RWPE1 (cell line): Measurements from ENCODE around the gene ACOT7.

Source experiments
- CTCF ChIA-PET: fragments of 350-600 bp; sonication (Branson Sonifier 250); formaldehyde crosslinking; extraction: SDS; loops from one replicate; lab custom pipeline; 2021; lab: Yijun Ruan, JAX
- POLR2A ChIA-PET: fragments of 400-600 bp; formaldehyde crosslinking; extraction: SDS; loops from one replicate; lab custom pipeline; 2020; ENCODE audit warnings: antibody characterized with exemption; ENCODE audit not compliant: low non-redundant PET; lab: Yijun Ruan, JAX
- DNase-seq: peaks from one replicate; pipeline ENCODE4 v3.0.0; 2012; ENCODE audit warnings: low spot score
- H3K27ac ChIP-seq: fragments of 450-650 bp; 2 replicates; pipeline ENCODE4 v1.5.1; 2017
- TF ChIP-seq, protein P1 (sequence below): fragments of 450-650 bp; conservative IDR thresholded peaks from 2 replicates; pipeline ENCODE4 v1.5.1; 2017; ENCODE audit warnings: low read depth, mild to moderate bottlenecking

The ACOT7 gene

DNA sequence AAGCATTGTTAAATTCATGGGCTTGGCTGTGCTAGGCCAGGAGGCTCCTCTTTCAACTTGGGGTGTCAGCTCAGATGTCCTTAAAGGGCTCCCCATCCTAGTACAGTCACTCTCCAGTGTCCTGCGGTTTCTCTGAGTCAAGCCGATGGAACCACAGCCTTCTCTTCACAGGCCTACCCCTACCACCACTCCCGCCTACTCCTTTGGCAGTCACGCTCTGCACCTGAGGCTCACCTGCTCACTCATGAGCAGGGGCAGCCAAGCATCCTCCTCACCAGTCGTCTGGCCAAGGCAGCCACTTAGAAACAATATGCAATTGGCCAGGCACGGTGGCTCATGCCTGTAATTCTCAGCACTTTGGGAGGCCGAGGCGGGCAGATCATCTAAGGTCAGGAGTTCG lies 3.6 kb downstream of the ACOT7 start:
- DNase-seq = no peak
- ChIA-PET CTCF (interaction anchor here (0.9 to 1.1 kb wide), 2 partner anchors 16 to 48 kb away, joined by 3 to 6 read pairs; no protein-coding TSS in a partner anchor), POLR2A (interaction anchor here (0.6 to 0.8 kb wide), 2 partner anchors 9 to 23 kb away, joined by 4 read pairs; no protein-coding TSS in a partner anchor)
- peak overlapping the region; percentile 95 for H3K27ac ChIP-seq
- TF ChIP-seq, protein P1, sequence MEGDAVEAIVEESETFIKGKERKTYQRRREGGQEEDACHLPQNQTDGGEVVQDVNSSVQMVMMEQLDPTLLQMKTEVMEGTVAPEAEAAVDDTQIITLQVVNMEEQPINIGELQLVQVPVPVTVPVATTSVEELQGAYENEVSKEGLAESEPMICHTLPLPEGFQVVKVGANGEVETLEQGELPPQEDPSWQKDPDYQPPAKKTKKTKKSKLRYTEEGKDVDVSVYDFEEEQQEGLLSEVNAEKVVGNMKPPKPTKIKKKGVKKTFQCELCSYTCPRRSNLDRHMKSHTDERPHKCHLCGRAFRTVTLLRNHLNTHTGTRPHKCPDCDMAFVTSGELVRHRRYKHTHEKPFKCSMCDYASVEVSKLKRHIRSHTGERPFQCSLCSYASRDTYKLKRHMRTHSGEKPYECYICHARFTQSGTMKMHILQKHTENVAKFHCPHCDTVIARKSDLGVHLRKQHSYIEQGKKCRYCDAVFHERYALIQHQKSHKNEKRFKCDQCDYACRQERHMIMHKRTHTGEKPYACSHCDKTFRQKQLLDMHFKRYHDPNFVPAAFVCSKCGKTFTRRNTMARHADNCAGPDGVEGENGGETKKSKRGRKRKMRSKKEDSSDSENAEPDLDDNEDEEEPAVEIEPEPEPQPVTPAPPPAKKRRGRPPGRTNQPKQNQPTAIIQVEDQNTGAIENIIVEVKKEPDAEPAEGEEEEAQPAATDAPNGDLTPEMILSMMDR = no peak

DNA sequence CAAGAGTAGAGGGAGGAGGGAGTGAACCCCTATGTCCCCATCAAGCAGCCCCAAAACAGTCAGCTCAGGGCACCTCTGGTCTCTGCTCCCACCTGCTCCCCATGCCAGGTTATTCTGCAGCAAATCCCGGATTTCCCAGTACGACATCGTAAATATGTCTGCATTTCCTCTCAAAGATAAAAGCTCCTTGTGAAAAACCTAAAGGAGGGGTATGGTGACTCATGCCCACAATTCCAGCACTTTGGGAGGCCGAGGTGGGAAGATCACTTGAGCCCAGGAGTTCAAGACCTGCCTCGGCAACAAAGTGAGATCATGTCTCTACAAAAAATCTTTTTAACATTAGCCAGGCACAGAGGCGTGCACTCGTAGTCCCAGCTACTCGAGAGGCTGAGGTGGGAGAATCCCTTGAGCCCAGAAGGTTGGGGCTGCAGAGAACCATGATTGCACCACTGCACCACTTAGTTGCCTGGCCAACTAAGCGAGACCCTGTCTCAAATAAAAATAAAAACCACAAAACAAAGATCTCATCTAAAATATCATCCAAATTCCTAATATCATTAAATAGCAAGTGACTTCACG lies 7.1 kb downstream of the ACOT7 start:
- TF ChIP-seq, protein P1 = no peak
- POLR2A ChIA-PET = interaction anchor here (0.7 to 1.8 kb wide), 3 partner anchors 15 to 28 kb away, joined by 4 to 6 read pairs (median 5); no protein-coding TSS in a partner anchor
- peak overlapping the region; percentile 99 for H3K27ac ChIP-seq
- CTCF ChIA-PET = interaction anchor here (0.6 to 1.2 kb wide), 2 partner anchors 14 to 38 kb away, joined by 3 to 4 read pairs; no protein-coding TSS in a partner anchor
- peak; percentile 46 for DNase-seq

DNA sequence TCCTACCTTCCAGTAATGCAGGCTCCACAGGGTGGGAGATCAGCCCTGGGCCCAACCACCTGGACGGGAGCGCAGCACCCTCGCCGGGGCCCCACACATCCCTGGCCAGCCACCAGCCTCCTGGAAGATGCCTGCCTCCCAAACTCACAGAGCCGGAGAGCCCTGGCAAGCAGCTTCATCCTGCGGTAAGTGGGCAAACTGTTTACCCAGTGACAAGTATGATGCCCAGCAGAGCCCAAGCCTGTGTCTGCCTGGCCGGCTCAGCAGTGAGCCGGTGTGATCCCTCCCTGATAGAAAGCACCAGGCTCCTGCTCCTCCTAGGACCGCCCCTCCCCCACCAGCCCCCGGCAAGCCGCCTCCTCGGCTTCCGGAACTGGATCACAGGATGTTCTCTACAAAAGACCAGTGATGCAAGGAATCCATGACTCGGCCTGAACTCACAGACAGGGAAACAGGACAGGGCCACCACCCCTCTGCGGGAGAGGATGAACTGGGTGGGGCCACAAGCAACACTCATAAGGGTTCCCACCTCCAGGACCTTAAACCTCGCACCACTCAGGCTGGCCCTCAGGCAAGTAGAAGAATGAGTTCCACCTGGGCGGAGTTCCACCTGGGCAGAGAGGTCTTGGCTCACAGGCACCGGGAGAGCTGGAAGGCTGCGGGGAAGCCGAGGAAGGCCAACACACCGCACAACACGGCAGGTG lies 7.9 kb downstream of the ACOT7 start:
- TF ChIP-seq, protein P1 = no peak
- peak overlapping the region; percentile 99 for H3K27ac ChIP-seq
- CTCF ChIA-PET = interaction anchor here (1.2 kb wide), 1 partner anchor 38 kb away, joined by 3 read pairs; no protein-coding TSS in a partner anchor
- POLR2A ChIA-PET = interaction anchor here (0.7 to 1.8 kb wide), 3 partner anchors 14 to 27 kb away, joined by 4 to 6 read pairs (median 5); no protein-coding TSS in a partner anchor
- peak; percentile 97 for DNase-seq

DNA sequence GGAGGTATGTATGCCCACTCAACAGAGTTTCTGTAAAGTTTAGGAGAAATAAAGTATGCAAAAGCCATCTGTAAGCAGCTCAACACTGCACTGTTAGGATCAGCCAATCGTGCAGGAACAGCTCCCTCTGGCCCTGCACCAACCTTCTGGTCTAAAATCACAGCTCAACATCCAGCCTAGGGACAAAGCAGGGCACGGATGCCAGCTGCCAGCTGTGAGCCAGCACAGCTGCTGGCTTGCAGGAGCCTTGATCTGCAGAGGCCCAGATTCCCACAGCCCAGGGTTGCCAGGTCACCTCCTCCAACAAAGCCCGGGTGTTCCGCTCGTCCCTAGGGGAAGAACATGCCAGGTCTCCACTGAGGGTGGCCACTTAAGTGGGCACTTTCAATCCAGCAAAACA lies 8.6 kb downstream of the ACOT7 start:
- peak; percentile 32 for DNase-seq
- ChIA-PET CTCF (interaction anchor here (0.6 to 1.0 kb wide), 3 partner anchors 22 to 822 kb away, joined by 3 to 4 read pairs (median 3); no protein-coding TSS in a partner anchor), POLR2A (interaction anchor here (1.7 to 1.8 kb wide), 2 partner anchors 17 to 26 kb away, joined by 4 to 6 read pairs; no protein-coding TSS in a partner anchor)
- peak overlapping the region; percentile 99 for H3K27ac ChIP-seq
- TF ChIP-seq, protein P1 = no peak

DNA sequence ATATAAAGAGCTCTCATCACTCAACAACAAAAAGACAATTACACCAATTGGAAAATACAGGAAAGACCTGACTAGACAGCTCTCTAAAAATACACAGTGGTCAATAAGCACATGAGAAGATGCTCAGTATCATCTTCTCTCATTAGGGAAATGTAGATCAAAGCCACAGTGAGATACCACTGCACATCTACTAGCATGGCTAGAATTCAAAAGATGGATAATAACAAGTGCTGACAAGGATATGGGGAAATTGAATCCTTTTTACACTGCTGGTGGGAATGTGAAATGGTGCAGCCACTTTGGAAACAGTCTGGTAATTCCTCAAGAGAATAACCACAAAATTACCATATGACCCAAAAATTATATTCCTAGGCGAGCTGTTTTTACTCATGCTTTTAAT lies 9.4 kb downstream of the ACOT7 start:
- DNase-seq = no peak
- peak overlapping the region; percentile 99 for H3K27ac ChIP-seq
- CTCF ChIA-PET = interaction anchor here (0.6 to 1.6 kb wide), 3 partner anchors 21 to 821 kb away, joined by 3 to 4 read pairs (median 3); no protein-coding TSS in a partner anchor
- TF ChIP-seq, protein P1 = no peak
- POLR2A ChIA-PET = no interaction called here

DNA sequence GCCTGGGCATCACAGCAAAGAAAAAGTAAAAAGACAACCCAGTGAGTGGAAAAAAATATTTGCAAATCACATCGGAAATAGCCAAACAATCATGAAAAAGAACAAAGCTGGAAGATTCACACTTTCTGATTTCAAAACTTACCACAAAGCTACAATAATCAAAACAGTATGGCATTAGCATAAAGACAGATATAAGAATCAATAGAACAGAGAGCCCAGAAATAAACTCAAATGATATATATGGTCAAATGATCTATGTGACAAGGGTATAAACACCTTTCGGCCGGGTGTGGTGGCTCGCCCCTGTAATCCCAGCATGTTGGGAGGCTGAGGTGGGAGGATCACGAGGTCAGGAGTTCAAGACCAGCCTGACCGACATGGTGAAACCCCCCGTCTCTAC lies 13.5 kb downstream of the ACOT7 start:
- POLR2A ChIA-PET = no interaction called here
- CTCF ChIA-PET = no interaction called here
- TF ChIP-seq, protein P1 = no peak
- DNase-seq = no peak
- H3K27ac ChIP-seq = no peak overlapping the region
